Ramos (cell line): Measurements from ENCODE around the gene CAPN11.

ENCODE experiments used
- in situ Hi-C: fragments of 300-500 bp; cut with MboI; formaldehyde crosslinking; loops from one replicate; pipeline ENCODE4 v1.14.3; 2022; ENCODE audit warnings: low sequenced_read_pairs; ENCODE audit not compliant: unreplicated experiment

The CAPN11 gene

DNA sequence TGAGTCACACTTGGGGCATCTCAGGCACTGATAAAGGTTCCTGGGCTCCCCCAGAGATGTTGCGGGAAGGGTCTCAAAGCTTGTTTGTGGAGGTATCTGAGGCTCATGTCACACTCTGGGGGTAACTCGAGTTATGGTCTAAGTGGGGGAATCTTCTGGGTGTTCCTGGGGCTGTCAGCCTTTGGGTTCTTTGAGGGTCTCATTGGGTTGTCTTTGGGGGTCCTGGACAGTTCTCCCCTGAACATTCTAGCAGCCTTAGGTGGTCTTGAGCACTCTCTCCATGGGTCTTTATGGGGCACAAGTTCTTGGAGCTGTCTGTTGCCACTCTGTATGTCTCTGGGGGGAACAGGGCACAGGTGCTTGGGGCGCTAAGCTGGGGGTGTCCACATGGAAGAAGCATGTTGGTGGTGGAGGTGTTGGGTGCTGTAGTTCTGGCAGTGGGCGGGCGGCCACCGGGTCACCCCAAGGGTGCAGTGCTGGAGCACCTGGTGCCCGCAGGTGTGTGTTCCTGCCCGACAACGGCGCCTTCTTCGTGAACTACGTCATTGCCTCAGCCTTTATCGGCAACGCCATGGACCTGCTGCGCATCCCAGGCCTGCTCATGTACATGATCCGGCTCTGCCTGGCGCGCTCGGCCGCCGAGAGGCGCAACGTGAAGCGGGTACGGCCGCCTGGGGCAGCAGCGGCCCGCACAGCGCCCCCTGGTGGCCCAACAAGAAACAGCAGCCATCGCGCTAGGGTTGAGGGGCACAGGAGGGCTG is 7.1 kb upstream of the CAPN11 start:
- in situ Hi-C loops, result loop anchor here (5.0 to 25.0 kb wide), 2 partner anchors 64 to 186 kb away; partner anchors contain the start of gene SPATS1

DNA sequence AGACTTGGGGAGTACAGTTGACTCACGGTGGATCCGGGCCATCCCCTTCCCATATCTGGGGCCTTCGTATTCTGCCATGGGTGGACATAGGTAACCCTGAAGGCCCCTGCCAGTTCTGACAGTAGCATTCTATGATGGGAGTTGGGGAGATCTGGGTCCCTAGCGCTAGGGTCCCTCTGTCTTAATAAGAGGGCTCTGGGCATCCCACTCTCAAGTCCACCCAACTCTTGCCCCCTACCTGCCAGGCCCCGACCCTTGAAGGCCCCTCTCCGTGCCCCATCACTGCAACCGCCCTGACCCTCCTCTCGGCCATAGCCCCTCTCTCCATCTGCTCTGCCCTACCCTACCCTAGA is 6.5 kb upstream of the CAPN11 start:
- in situ Hi-C loops, result loop anchor here (5.0 to 25.0 kb wide), 2 partner anchors 65 to 185 kb away; partner anchors contain the start of gene SPATS1

DNA sequence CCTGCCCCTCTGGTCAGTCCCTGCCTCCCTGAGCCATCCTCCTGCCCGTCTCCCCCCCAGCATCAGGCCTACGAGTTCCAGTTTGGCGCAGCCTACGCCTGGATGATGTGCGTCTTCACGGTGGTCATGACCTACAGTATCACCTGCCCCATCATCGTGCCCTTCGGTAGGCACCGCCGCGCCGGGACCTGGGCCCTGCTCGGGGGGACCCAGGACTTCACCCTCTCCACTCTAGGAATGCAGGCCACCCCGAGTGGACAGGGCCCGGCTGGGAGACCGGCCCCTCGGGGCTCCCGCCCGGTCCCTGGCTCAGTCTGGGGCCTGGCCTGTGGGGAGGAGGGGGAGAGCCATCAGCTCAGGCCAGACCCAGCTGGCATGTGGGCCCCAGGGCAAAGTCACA is 6.1 kb upstream of the CAPN11 start:
- in situ Hi-C loops, result loop anchor here (5.0 to 25.0 kb wide), 2 partner anchors 65 to 185 kb away; partner anchors contain the start of gene SPATS1

DNA sequence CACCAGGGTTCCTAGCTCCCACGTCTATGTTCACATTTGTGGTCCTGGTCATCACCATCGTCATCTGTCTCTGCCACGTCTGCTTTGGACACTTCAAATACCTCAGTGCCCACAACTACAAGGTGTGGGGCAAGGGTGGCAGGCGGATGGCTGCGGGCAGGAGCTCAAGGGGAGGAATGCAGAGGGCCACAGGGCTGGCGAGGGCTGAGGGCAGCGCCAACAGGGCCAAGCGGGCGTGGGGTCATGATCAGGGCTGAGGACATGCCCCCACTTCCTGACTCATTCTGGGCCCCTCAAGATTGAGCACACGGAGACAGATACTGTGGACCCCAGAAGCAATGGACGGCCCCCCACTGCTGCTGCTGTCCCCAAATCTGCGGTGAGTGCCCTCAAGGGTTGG is 4.6 kb upstream of the CAPN11 start:
- in situ Hi-C loops, result loop anchor here (5.0 to 25.0 kb wide), 2 partner anchors 67 to 183 kb away; partner anchors contain the start of gene SPATS1

DNA sequence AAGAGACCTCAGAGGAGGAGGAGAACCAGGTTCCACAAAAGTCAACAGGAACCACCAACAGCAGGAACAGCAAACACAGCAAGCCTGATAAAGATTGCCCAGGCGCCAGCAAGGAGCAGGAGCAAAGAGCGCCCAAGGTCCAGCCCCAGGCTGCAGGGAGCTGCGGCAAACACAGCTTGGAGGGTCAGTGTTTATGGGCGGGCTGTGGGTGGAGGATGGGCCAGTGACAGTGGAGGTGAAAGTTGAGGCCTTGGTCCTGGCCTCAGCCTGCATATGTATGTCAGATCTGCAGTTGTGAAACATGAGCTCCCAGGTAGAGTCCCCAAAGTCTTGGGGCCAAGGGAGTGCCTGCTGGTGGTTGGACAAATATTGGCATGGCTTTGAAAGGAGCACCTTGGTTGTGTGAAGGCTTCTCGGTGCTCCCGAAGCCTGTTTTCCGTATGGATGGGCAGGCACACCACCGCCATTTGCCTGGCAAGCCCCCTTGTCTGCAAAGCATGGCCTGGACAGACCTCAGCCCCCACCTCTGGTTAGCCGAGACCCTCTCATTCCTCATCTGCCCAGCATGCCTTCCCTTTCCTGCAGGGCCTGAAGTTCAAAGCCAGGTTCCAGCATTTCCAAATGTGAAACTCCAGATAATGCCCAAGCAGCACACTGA is 2.0 kb upstream of the CAPN11 start:
- in situ Hi-C loops, result loop anchor here (25.0 kb wide), 1 partner anchor 181 kb away; the partner anchor contains the start of gene SPATS1

DNA sequence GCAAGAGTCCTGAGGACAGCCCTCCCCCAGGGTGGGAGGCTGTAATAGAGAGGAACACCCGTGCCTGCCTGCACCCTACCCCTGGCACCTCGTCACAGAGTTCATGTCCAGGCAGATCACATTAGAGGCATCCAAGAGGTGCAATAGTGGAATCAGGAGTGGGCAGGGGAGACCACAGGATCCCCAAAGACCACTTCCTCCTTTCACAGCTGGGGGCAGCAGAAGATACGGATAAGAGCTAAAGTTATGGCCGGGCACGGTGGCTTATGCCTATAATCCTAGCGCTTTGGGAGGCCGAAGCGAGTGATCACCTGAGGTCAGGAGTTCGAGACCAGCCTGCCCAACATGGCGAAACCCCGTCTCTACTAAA is 1.5 kb upstream of the CAPN11 start:
- in situ Hi-C loops, result loop anchor here (25.0 kb wide), 1 partner anchor 180 kb away; the partner anchor contains the start of gene SPATS1

DNA sequence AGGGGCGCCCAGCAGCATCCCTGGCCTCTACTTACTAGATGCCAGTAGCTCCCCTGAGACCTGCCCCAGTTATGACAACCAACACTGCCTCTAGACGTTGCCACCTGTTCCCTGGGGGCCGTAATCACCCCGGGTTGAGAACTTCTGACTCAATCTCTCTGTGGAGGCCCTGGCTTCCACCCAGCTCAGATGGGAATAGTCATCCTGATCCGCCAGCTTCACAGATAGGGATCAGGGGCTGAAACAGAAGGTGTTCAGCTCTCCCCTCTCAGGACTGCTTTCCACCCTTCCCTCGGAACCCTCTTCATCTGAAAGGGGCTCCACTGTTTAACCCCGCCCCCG is 3.3 kb downstream of the CAPN11 start:
- in situ Hi-C loops, result loop anchor here (25.0 kb wide), 1 partner anchor 175 kb away; the partner anchor contains the start of gene SPATS1

DNA sequence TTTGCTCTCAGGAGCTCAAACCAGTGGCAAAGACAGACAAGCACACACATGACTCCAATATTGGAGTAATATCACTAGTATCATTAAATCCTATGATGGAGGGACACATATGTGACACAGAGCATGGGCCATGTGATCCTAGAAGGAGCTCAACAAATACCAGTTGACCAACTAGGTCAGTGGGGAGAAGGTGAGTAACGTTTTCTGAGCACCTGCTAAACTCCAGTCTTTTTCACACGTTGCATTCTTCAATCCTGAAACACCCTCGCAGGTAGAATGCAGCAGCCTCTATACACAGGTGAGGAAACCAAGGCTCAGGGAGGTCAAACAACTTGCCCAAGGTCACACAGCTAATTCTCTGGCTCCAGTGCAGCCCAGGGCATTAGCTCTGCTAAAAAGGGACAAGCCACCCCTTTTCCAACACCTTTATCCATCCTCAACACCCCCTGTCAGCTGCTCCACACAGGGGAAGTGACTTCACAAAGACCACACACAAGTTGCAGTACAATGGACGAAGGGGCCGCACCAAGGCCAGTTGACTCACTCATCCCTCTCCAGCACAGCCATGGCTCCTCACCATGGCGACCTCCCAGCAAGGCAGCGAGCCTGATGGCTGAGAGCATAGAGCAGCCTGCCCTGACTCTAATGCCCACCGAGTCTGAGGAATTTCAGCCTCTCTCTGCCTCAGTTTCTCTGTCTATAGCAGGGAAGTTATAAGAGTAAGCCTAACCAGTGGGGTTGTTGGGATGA is 4.4 kb downstream of the CAPN11 start:
- in situ Hi-C loops, result loop anchor here (25.0 kb wide), 1 partner anchor 174 kb away; the partner anchor contains the start of gene SPATS1

DNA sequence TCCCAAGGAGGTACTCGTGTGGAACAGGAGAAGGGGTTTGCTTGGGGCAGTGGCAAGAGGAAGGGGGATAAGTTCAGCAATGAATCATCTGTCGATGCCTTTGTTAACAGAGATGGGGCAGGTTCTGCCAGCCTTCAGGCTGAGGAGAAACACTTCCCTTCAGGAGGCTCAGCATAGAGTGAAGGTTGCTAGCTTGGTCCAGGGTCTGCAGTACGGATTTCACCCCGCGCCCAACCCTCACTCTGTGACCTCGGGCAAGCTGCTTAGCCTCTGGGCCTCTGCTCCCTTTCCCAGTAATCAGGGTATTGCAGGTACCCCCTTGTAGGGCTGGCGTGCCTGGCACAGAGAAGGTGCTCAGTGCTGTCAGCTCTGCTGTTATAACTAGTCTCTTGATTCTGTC is 7.5 kb downstream of the CAPN11 start:
- in situ Hi-C loops, result loop anchor here (5.0 to 25.0 kb wide), 2 partner anchors 81 to 171 kb away; partner anchors contain the start of genes HSP90AB1 and SPATS1

DNA sequence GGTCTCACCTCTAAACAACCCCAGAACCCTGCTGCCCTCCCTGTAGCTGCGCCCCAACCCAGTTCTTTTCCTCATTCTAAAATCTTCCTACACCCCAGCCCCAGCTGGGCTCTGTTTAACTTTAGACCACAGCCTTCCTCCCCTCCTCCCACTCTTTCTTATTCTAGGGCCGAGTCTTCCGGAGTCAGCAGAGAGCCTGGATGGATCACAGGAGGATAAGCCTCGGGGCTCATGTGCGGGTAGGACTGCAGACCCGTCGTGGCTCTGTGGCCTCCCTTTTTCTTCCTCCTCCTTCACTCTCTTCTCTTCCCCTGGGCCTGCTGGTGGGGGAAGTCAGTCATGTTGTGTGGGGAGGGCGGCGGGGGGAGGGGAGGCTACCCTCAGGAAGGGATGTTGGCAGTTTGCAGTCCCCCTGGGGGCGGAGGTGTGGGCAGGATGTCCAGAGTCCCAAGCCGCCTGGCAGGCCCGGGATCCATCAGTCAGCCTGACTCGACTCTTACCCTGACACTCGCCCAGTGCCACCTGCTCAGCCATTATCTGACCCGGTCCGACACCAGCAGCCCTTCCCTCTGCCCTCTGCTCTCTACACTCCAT is 8.1 kb downstream of the CAPN11 start:
- in situ Hi-C loops, result loop anchor here (5.0 to 25.0 kb wide), 2 partner anchors 81 to 171 kb away; partner anchors contain the start of genes HSP90AB1 and SPATS1

DNA sequence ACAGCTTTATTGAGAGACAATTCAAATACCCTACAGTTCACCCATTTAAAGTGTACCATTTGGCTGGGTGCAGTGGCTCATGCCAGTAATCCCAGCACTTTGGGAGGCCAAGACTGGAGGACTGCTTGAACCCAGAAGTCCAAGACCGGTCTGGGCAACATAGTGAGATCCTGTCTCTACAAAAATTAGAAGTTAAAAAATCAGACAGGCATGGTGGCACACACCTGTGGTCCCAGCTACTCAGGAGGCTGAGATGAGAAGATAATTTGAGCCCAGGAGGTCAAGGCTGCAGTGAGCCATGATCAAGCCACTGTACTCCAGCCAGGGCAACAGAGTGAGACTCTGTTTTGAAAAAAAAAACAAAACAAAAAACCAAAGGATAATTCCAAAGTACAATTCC is 8.9 kb downstream of the CAPN11 start:
- in situ Hi-C loops, result loop anchor here (5.0 to 25.0 kb wide), 2 partner anchors 80 to 170 kb away; partner anchors contain the start of genes HSP90AB1 and SPATS1

DNA sequence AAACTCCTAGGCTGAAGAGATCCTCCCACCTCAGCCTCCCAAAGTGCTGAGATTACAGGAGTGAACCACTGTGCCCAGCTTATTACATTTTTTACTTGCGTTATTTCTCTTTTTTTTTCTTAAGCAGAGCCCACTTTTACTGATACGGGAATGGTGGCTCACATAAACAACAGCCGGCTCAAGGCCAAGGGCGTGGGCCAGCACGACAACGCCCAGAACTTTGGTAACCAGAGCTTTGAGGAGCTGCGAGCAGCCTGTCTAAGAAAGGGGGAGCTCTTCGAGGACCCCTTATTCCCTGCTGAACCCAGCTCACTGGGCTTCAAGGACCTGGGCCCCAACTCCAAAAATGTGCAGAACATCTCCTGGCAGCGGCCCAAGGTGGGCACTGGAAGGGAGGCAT is 10.5 kb downstream of the CAPN11 start:
- in situ Hi-C loops, result loop anchor here (5.0 to 25.0 kb wide), 2 partner anchors 78 to 168 kb away; partner anchors contain the start of genes HSP90AB1 and SPATS1

DNA sequence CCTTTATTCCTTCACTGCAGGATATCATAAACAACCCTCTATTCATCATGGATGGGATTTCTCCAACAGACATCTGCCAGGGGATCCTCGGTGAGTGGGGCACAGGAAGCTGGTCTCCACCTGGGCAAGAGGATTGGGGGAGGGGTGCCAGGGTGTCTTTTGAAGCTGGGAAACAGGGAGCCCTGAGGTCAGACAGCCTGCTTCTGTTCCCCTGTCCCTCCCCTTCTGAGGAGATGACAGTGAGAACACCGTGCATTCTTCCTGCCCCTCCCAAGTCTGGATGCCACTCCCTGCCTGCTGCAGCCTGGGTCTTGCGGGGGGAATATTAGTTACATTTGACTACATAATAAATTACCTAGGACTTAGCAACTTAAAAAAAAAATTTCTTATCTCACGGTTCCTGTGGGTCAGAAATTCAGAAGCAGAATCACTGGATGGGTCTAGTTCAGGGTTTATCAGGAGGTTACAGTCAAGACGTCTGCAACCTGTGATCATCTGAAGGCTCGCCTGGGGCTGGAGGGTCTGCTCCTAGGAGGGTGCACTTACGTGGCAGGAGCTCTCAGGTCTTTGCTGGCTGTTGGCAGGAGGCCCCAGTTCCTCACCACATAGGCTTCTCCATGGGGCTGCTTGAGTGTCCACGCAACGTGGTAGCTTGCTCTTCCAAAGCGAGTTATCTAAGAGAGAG is 11.4 kb downstream of the CAPN11 start:
- in situ Hi-C loops, result loop anchor here (5.0 to 25.0 kb wide), 2 partner anchors 77 to 167 kb away; partner anchors contain the start of genes HSP90AB1 and SPATS1

DNA sequence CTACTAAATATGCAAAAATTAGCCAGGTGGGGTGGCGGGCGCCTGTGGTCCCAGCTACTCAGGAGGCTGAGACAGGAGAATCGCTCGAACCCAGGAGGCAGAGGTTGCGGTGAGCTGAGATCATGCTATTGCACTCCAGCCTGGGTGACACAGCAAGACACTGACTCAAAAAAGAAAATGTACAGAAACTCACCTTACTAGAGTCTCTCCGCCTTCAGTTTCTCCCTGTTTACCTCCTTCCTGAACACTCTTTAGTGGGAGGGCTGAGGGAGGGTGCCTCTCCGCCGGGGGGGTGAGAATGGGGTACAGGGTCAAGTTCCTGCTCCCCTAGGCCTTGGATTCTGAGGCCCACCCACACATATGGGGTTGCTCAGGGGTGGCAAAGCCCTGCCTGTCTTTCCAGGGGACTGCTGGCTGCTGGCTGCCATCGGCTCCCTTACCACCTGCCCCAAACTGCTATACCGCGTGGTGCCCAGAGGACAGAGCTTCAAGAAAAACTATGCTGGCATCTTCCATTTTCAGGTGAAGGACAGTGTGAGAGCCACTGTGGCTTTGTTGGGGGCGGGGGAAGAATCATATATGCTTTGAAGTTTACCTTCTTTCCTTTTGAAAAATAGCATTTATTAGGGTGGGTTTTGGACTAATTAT is 13.4 kb downstream of the CAPN11 start:
- in situ Hi-C loops, result loop anchor here (25.0 kb wide), 1 partner anchor 165 kb away; the partner anchor contains the start of gene SPATS1

DNA sequence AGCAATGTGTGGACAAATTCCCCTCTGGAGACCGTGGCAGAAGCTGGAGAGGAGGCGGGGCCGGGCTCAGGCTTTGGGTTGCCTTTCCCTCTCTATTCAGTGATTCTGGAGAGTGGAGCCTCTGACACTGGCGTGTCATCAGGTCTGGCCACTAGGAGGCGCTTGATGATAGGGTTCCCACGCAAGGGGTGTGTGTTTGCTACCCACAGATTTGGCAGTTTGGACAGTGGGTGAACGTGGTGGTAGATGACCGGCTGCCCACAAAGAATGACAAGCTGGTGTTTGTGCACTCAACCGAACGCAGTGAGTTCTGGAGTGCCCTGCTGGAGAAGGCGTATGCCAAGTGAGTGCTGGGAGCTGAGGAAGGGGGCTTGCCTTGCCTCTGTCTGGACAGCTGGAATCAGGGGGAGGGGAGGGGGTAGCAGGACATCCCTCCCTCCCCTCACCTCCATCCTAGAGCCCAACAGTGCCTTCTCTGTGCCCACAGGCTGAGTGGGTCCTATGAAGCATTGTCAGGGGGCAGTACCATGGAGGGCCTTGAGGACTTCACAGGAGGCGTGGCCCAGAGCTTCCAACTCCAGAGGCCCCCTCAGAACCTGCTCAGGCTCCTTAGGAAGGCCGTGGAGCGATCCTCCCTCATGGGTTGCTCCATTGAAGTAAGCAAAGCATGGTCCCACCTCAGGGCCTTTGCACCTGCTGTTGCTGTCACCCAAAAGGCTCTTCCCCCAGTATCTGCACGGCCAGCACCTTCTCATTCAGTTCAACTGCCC is 14.3 kb downstream of the CAPN11 start:
- in situ Hi-C loops, result loop anchor here (25.0 kb wide), 1 partner anchor 164 kb away; the partner anchor contains the start of gene SPATS1

DNA sequence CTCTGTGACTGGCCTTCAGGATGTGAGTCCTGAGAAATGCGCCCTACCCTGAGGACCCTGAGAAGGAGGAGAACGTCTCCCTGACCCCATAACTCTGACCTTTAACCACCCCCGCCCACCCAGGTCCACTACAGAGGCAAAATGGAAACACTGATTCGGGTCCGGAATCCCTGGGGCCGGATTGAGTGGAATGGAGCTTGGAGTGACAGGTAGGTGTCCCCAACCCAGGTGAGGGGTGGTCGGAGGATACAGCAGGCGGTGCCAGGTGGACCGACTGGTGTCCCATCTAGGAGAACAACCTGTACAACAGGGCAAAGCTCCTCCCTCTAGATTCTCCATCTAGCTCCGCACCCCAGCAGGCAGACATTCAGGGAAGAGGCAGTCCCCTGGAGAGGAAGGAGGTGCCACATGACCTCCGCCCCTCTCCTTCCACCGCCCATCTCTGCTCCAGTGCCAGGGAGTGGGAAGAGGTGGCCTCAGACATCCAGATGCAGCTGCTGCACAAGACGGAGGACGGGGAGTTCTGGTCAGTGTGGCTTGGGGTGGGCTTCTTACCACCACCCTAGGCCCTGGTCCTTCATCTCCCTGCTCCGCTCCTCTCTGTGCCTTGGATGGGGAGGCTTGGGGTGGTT is 17.6 kb downstream of the CAPN11 start:
- in situ Hi-C loops, result no loop called here

DNA sequence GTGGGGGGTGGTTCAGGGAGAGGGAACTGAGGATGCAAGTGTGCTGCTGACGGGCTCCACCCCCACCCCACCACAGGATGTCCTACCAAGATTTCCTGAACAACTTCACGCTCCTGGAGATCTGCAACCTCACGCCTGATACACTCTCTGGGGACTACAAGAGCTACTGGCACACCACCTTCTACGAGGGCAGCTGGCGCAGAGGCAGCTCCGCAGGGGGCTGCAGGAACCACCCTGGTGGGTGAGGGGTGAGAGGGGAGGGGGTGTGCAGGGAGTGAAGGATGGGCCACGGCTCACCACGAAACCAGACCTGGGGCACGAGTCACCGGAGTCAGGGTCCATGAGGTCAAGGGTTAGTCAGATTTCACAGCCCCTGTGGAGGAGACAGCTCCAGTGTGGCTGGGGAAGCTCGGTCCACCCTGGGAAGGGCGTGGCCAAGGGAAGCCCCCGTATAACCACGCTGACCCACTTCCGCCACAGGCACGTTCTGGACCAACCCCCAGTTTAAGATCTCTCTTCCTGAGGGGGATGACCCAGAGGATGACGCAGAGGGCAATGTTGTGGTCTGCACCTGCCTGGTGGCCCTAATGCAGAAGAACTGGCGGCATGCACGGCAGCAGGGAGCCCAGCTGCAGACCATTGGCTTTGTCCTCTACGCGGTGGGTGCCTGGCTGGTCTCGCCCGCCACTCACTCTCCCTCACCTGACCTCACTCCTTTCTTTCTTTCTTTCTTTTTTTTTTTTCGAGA is 18.3 kb downstream of the CAPN11 start:
- in situ Hi-C loops, result no loop called here
